Muscle of arm (tissue), 12 donors: ENCODE data around the gene ASB10. TPM values are rescaled to one million over a fixed set of nuclear protein-coding genes. Genes with fewer than 3 reads are reported as not detected.

ENCODE experiments used
- DNase-seq: peaks from one replicate; pipeline ENCODE4 v3.0.0-alpha.2; 2013
- polyA plus RNA-seq, 12 donors: library from polyadenylated mRNA; unstranded; fragments of 120-200 nt; gene quantifications; one replicate each; pipeline ENCODE4 v1.2.1, GENCODE V29; 2013; ENCODE audit not compliant: insufficient read length in 12 of 12

ASB10 gene
- polyA plus RNA-seq, 12 donors, result 1.7 to 6.3 (median 3.3) TPM; not detected in 2

DNA sequence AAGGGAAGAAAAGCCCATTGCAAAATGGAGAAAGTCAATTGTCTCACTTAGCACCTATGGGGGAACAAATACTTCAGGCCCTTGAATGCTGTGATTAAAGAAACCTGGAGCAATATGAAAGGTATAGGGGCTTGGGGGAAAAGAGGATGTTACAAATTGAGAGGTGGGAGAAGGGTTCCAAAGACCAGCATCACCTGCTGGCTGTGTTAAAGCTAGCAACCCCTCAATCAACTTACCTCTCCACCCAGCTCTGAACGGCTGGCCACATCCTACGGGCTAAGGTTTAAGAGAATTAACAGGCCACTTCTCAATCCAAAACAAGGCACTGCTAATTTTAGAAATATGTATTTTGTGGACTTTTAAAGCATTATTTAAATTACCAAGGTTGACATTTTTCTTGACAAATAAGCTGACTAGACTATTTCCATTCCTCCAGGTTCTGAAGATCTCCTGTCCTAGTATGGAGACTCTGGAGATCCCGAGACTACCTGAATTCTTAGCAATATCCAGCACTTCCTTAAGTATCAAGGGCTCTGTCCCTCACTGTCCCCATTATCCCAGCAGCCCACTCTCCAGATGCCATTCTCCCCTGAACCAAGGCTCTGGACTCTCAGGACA lies 24.2 kb upstream of the ASB10 start:
- DNase-seq, result no peak

DNA sequence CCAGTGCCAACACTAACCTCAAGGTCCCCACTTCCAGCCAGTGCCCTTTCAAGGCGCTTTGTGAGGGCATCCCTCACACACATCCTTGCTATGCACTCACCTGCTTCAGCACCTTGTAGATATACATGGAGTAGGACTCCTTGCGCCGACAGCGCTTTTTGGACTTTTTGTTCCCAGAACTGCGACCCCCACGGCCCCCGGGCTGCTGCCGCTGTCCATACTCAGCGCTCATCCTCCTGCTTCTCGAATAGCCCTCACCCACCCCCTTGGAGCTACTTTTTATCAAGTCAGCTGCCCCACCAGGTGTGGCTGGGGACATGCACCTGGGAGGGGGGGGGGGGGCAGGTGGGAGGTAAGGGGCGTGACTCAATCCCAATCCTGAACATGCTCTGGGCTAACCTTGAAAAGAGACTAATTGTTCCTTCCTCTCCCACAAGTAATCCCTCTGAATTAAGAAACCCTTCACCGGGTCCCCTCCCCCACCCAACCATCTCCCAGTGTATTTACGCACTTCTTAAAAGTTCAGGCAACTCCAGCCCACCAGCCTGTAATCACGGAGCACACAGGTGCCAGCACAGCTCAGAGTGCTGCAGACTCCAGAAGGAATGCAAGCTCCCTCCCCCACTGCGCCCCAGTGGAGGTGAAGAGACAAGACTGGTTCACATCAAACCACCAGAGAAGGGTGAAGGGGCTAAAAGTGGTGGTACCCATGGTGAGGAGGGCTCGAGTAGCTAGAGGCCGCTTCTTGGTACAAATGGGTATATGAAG lies 23.2 kb upstream of the ASB10 start, which contains the start of gene H2BK1:
Gene H2BK1 (minus strand): TSS at position 402 of the 768 bp plus-strand sequence. CDS start 170 bp downstream, at position 232.
- DNase-seq, result no peak

- DNase-seq, result no peak
Measured at GRCh38 chr7:151209588-151209987, 22.5 kb upstream of the ASB10 start.

GRCh38 chr7:151208253-151208862 lies 21.3 kb upstream of the ASB10 start:
- DNase-seq, result no peak

DNA sequence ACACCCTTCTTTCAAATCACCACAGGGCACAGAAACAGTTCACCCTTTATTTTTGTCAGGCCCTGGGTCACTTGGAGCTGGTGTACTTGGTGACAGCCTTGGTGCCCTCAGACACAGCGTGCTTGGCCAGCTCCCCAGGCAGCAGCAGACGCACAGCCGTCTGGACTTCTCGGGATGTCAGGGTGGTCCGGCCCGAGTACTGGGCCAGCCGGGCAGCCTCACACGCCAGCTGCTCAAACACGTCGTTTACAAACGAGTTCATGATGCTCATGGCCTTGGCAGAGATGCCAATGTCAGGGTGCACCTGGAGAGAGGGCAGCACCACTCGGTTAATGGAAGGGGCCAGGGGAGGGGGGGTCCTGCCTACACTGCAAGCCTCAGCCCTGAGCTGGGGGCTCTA lies 20.8 kb upstream of the ASB10 start:
- no peak for DNase-seq

- no peak for DNase-seq
Measured at GRCh38 chr7:151207315-151207714, 20.3 kb upstream of the ASB10 start.

- no peak for DNase-seq
Measured at GRCh38 chr7:151206914-151207313, 19.9 kb upstream of the ASB10 start.

DNA sequence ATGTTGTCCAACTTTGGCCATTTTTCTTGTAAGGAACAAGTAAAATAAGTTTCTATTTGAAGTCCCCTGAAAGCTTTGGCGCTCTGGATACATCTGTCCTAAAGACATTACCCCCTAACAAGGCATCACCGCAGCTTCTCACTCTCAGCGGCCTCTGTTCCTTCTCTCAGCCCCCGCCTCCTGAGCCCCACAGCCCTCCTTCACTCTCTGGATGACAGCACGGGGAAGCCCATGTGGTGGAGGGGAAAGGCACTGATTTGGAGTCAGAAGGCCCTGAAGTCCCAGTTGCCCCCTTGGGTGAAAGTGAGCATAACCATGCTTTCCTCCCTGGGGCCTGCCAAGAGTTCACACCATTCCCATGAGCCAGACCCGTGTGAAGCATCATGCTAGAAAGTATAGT lies 18.7 kb upstream of the ASB10 start:
- DNase-seq, result no peak

- DNase-seq, result no peak
Measured at GRCh38 chr7:151204383-151205032, 17.5 kb upstream of the ASB10 start.

GRCh38 chr7:151202836-151203235 lies 15.8 kb upstream of the ASB10 start:
- no peak for DNase-seq

DNA sequence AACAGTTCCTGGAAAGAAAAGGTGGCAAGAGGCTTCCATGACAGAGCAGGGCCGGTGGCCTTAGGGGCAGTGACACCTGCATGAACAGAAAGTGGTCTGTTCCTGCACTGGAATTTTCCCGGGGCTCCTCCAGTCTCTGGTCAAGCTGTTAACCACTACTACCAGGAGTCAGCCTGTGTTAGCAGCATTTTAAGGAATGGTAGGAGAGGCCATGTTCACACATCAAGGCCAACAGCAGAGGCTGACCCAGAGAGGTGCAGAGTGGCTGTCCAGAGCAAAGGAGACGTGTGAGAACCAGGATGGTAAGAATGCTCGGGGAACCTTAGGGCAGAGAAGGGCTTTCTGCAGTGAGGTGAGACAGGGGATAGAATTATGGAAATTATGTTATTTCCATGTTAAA lies 14.7 kb upstream of the ASB10 start:
- DNase-seq, result no peak

GRCh38 chr7:151201344-151201743 lies 14.3 kb upstream of the ASB10 start:
- no peak for DNase-seq

- DNase-seq, result peak; percentile 20
Measured at GRCh38 chr7:151198945-151199848, 12.1 kb upstream of the ASB10 start.

DNA sequence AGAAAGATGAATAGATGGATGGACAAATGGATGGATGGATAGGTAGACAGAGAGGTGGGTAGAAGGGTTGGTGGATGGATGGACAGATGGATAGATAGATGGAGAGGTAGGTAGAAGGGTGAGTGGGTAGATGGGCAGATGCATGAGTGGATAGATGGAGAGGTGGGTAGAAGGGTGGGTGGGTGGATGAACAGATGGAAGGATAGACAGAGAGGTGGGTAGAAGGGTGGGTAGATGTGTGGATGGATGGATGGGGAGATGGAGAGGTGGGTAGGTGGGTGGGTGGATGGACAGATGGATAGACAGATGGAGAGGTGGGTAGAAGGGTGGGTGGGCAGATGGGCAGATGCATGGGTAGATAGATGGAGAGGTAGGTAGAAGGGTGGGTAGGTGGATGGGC lies 10.9 kb upstream of the ASB10 start:
- no peak for DNase-seq

DNA sequence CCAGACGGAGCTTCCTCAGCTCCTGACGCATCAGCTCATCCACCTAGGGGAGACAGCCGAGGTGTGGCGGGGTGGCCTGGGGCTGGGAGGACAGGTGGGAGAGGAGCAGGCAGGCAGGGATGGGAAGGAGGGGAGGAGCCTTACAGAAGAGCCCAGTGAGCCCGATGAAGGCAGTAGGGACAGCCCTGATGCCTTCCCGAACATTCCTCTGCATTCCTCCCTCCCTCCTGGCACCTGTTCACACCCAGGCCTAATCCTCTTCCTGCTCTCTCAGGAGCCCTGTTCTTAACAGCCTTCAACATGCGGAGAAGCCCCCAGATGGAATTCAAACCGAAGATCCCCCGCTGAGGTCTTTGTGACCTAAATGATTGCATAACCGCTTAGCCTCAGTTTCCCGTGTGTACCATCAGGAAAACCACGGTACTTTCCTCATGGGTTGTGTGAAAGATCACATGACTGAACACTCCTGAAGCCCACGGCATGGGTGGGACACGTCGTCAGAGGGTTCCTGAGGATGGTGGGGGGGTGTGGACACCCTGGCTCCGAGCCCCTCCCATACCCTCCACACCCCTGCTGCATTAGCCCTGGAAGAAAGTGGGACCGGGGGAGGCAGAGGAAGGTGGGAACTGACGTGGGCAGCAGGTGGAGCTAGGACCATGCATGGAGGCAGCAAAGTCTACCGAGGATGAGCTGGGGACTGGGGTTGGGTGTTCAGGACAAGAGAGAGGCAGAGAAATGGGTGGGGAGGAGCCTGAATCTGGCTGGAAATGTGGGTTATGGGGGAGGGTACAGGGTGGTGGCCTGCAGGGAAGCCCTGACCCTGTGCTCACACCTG lies 8.8 kb upstream of the ASB10 start:
- no peak for DNase-seq

GRCh38 chr7:151194188-151194587 lies 7.1 kb upstream of the ASB10 start:
- DNase-seq, result no peak

DNA sequence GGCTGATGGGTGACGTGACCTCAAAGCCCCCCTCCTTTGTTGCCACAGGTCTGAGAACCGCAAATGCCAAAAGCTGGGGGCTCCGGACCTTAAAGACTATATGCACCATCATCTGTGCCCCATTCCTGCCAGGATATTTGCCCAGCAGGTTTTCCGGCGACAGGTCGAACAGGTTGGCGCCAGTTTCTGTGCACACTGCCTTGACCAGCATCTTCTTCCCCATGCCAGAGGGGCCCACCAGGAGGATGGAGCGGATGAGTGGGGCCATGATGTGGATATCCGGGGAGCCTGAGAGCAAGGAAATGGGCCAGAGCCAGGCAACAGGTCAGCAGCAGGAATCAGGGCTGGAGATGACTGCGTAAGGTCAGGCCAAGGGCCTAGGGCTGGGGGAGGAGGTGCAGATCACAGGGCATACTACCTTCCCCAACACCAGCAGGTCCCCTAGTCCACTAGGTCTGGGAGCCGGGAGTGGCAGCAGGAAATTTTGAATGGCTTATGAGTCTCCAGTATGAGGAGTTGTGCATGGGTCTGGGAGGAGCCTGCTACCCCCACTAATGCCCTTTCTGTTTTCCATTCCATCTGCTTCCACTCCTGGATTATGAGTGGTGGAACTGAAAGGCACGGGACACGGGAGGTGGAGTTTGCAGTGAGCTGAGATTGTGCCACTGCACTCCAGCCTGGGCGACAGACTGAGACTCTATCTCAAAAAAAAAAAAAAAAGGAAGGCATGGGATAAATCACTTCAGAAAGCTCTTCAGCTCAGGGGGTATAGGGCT lies 6.3 kb upstream of the ASB10 start:
- no peak for DNase-seq

DNA sequence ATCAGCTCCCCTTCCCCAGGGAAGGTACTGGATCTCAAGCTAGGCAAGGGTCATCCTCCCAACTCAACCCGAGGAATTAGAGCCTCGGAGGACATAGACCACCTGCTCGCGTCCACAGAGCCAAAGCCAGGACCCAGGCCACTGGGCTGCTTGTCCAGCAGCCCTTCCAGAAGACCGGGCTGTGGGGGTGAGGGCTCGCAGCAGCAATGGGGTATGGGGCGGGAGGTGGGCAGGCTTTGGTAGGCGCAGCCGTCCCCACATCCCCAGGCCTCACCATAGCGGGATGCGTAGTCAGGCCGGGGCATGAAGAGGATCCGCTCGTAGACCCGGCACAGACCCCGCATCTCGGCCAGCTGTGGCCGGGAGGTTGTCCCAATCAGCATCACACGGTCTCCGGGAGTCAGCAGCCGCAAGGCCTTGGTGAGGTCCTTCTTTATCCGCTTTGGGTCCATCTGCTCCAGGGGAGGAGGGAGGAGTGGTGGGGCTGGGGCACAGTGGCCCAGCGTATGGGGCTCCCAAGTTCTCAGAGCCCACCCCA lies 5.0 kb upstream of the ASB10 start:
- DNase-seq, result no peak

DNA sequence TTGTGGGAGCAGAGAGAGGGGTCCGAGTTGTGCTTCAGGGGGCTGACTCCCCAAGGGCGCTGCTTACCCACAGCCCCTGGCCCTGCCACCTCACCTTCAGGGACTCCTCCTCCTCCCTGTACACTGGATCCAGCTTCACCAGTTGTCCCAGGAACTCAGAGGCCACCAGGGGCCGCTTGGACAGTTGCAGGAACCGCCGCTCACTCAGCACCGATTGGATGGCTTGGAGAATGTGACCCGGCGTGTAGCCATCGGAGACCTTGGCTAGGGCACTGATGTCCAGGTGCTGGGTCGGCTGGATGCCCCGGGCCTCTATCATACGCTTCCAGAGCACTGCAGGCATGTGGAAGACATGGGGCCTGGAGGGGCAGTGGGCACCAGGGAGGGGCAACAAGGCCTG lies 4.5 kb upstream of the ASB10 start:
- DNase-seq, result no peak
